Smooth muscle cell of the coronary artery (primary cell): ENCODE measurements around the gene TRIM49. TPM values are rescaled to one million over a fixed set of nuclear protein-coding genes. Genes with fewer than 3 reads are reported as not detected.

Experiments used
- total RNA-seq: library from RNA; depleted of rRNA; stranded (reverse); fragments of >200 nt; gene quantifications from 2 replicates; pipeline ENCODE4 v1.2.3, GENCODE V29; 2014; ENCODE audit warnings: low replicate concordance

Gene TRIM49, protein sequence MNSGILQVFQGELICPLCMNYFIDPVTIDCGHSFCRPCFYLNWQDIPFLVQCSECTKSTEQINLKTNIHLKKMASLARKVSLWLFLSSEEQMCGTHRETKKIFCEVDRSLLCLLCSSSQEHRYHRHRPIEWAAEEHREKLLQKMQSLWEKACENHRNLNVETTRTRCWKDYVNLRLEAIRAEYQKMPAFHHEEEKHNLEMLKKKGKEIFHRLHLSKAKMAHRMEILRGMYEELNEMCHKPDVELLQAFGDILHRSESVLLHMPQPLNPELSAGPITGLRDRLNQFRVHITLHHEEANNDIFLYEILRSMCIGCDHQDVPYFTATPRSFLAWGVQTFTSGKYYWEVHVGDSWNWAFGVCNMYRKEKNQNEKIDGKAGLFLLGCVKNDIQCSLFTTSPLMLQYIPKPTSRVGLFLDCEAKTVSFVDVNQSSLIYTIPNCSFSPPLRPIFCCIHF
- not detected in 2 replicates for total RNA-seq

DNA sequence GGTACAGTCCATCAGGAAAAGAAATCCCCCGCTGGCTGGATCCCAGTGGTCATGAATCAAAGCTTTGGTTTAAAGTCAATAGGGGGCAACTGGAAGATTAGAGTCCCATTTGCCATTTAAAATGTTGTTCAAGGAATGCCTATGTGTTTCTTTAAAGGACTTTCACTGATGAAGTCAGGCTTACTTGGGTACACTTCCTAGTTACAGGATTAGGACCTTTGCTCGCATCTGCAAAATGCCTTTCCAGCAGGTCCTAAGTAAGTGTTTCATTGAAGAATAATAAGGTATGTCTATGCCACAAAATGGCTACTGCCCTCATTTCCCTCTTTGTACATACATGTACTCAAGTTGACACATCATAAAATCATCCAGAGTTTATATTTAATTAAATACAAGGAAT, at the start of gene TRIM49:
Gene TRIM49 (minus strand): TSS at position 101 of the 400 bp plus-strand sequence. CDS start 4,106 bp downstream, outside the sequence.

Other genes with a start within 250 kb of the TRIM49 start
- not detected in 2 replicates for gene TRIM77, start 98.3 kb downstream of the TRIM49 start, total RNA-seq
- not detected in 2 replicates for gene TRIM64B, start 69.9 kb upstream of the TRIM49 start, total RNA-seq
- gene TRIM49D1, start 113.7 kb upstream of the TRIM49 start, total RNA-seq, result not detected in 2 replicates
- gene TRIM49D2, start 115.5 kb upstream of the TRIM49 start, total RNA-seq, result not detected in 2 replicates
- gene TRIM64, start 157.5 kb upstream of the TRIM49 start, total RNA-seq, result not detected in 2 replicates
- not detected in 2 replicates for gene TRIM49C, start 222.5 kb upstream of the TRIM49 start, total RNA-seq